HG02884 (cell line): Measurements from ENCODE around the gene SINHCAF.

ENCODE experiments used
- ATAC-seq: cut with Tn5 transposase; IDR thresholded peaks from one replicate; pipeline ENCODE4 v1.9.1; 2021; ENCODE audit warnings: mild to moderate bottlenecking, moderate library complexity; ENCODE audit not compliant: unreplicated experiment

SINHCAF gene

GRCh38 chr12:31337952-31338351 lies 12.0 kb upstream of the SINHCAF start:
- ATAC-seq, result no peak

- peak; percentile 55 for ATAC-seq
Observed at GRCh38 chr12:31331242-31331641, 5.3 kb upstream of the SINHCAF start.

- ATAC-seq, result no peak
Observed at GRCh38 chr12:31326736-31327659, 1.0 kb upstream of the SINHCAF start.

GRCh38 chr12:31325524-31325875 lies 450 bp downstream of the SINHCAF start:
- ATAC-seq, result no peak

- ATAC-seq, result no peak
Observed at GRCh38 chr12:31324845-31325523, 966 bp downstream of the SINHCAF start.

- peak; percentile 36 for ATAC-seq
Observed at GRCh38 chr12:31324116-31324844, 1.7 kb downstream of the SINHCAF start.

- peak; percentile 5 for ATAC-seq
Observed at GRCh38 chr12:31323391-31324115, 2.4 kb downstream of the SINHCAF start.

GRCh38 chr12:31322801-31323207 lies 3.1 kb downstream of the SINHCAF start:
- ATAC-seq, result no peak

- no peak for ATAC-seq
Observed at GRCh38 chr12:31321897-31322228, 4.1 kb downstream of the SINHCAF start.

- no peak for ATAC-seq
Observed at GRCh38 chr12:31321186-31321896, 4.6 kb downstream of the SINHCAF start.

GRCh38 chr12:31318657-31319269 lies 7.2 kb downstream of the SINHCAF start:
- ATAC-seq, result no peak

GRCh38 chr12:31317471-31318395 lies 8.2 kb downstream of the SINHCAF start:
- no peak for ATAC-seq

- no peak for ATAC-seq
Observed at GRCh38 chr12:31316891-31317290, 9.1 kb downstream of the SINHCAF start.

GRCh38 chr12:31315784-31316465 lies 10.0 kb downstream of the SINHCAF start:
- no peak for ATAC-seq

- ATAC-seq, result no peak
Observed at GRCh38 chr12:31315044-31315715, 10.8 kb downstream of the SINHCAF start.

GRCh38 chr12:31312431-31312830 lies 13.5 kb downstream of the SINHCAF start:
- no peak for ATAC-seq

GRCh38 chr12:31311634-31312258 lies 14.2 kb downstream of the SINHCAF start:
- ATAC-seq, result no peak
